ENCODE measurements around the gene BAG5.
"Not testable (repeated sequence)": the region's sequence is repeated elsewhere in the genome, so short reads cannot be mapped to it uniquely, and the experiment has no call there.

The BAG5 gene

DNA sequence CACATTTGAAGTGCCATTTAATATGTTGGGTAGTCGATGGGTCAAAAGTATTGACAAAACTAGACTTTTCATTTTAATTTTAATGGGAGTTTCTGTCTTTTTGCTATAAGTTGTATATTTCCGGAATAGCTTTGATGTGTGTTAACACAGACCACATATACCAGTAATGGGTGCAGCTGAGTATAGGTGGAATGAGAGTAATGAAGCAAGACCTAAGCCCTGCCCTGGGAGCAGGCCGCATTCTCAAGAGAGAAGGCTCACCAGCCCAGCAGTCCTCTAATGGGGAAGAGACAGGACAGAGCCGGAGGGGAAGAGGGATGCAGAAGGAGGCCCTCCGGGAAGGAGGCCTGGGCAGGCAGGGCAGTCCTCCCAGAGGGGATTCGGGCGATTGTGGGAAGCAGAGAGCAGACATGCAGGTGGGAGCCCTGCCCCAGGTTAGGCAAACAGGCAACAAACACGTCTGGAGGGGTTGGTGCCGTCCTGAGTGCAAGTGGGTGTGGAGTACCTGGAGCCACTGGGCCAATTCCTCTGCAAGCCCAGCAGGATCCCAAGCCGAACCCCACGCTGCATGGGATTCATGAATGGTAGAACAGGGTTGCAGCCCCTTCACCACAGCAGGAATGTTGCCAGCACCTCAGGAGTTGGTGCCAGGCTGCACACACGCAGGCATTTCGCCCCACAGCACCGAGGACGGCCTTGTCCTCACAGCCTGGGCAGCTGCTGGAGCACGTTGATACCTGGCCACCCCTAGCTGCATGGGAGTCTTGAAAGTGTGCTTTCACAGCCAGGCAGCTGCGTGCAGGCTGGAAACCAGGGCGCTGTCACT lies 47.6 kb downstream of the BAG5 start:
- ChIA-PET POLR2A (no interaction called here), CTCF (interaction anchor here (1.4 to 11.0 kb wide), 3 partner anchors 11 to 30 kb away, joined by 3 to 368 read pairs (median 61); no protein-coding TSS in a partner anchor)
- no peak overlapping the region for H3K4me3 ChIP-seq (ENCODE audit: low read depth, low read length)
- TF ChIP-seq, protein P1, sequence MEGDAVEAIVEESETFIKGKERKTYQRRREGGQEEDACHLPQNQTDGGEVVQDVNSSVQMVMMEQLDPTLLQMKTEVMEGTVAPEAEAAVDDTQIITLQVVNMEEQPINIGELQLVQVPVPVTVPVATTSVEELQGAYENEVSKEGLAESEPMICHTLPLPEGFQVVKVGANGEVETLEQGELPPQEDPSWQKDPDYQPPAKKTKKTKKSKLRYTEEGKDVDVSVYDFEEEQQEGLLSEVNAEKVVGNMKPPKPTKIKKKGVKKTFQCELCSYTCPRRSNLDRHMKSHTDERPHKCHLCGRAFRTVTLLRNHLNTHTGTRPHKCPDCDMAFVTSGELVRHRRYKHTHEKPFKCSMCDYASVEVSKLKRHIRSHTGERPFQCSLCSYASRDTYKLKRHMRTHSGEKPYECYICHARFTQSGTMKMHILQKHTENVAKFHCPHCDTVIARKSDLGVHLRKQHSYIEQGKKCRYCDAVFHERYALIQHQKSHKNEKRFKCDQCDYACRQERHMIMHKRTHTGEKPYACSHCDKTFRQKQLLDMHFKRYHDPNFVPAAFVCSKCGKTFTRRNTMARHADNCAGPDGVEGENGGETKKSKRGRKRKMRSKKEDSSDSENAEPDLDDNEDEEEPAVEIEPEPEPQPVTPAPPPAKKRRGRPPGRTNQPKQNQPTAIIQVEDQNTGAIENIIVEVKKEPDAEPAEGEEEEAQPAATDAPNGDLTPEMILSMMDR (IDR thresholded peaks at IDR 0.05; ENCODE audit: insufficient read depth, low read length, missing control alignments): no peak
- DNase-seq (ENCODE audit: low read depth, low spot score): no peak

DNA sequence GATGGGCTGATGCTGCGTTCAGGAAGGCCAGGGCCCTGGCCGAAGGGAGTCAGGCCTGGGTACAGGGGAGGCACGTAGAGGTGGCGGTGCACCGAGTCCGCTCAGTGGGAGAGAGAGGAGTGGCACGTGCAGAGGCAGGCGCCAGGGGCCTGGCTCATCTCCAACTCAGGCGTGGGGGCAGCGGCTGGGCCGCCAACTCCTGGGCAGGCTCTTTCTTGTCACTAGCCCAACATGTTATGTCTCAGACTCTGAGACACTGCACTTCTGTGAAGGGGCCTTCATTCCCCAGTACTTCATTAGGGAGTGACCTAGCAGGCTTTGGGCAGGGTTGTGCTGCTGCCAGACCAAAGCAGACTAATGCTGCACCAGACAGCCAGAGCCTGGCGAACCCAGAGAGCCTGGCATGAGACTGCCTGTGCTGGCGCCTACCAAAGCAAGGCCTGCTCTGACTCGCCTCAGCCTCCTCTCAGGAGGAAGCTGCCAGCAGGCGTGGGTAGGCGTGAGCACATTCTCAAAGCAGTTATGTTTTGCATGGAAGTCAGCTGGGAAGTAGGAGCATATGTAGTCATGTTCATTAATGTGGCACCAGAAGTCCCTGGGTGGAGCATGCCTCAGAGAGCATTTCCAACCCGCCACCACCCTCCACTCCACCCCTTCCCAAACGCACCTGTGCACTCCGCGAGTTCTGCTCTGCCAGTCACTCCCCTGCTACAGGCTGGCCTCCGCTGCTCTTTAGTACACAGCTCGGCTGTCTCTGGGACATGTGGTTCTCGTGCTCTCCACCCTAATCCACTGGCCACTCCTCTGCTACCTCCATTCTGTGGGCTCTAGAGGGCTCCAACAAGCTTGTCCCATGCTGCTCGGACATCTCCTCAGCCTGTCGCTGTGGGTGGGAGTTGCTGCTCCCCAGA lies 49.5 kb downstream of the BAG5 start:
- POLR2A ChIA-PET: interaction anchor here (0.9 kb wide), 1 partner anchor 28 kb away, joined by 3 read pairs; no protein-coding TSS in a partner anchor
- CTCF ChIA-PET: interaction anchor here (1.5 kb wide), 1 partner anchor 8 kb away, joined by 3 read pairs; no protein-coding TSS in a partner anchor
- TF ChIP-seq, protein P1 (IDR thresholded peaks at IDR 0.05; ENCODE audit: insufficient read depth, low read length, missing control alignments): no peak
- DNase-seq (ENCODE audit: low read depth, low spot score): peak; percentile 34
- H3K4me3 ChIP-seq (ENCODE audit: low read depth, low read length): no peak overlapping the region

DNA sequence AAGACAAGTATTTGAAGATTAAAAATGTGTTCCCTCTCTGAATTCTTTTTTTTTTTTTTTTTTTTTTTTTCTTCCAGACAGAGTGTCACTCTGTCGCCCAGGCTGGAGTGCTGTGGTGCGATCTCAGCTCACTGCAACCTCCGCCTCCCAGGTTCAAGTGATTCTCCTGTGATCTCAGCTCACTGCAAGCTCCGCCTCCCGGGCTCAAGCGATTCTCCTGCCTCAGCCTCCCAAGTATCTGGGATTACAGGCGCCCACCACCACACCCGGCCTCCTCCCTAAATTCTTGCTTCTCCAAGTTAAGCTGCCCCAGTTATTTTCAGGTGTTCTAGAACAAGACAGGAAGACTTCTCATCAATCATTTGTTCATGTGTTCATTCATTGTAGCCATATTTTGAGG lies 50.3 kb downstream of the BAG5 start:
- H3K4me3 ChIP-seq (ENCODE audit: low read depth, low read length); POLR2A ChIA-PET; DNase-seq (ENCODE audit: low read depth, low spot score): not testable (repeated sequence)
- CTCF ChIA-PET: interaction anchor here (1.1 to 2.1 kb wide), 3 partner anchors 9 to 16 kb away, joined by 3 to 6 read pairs (median 3); no protein-coding TSS in a partner anchor

DNA sequence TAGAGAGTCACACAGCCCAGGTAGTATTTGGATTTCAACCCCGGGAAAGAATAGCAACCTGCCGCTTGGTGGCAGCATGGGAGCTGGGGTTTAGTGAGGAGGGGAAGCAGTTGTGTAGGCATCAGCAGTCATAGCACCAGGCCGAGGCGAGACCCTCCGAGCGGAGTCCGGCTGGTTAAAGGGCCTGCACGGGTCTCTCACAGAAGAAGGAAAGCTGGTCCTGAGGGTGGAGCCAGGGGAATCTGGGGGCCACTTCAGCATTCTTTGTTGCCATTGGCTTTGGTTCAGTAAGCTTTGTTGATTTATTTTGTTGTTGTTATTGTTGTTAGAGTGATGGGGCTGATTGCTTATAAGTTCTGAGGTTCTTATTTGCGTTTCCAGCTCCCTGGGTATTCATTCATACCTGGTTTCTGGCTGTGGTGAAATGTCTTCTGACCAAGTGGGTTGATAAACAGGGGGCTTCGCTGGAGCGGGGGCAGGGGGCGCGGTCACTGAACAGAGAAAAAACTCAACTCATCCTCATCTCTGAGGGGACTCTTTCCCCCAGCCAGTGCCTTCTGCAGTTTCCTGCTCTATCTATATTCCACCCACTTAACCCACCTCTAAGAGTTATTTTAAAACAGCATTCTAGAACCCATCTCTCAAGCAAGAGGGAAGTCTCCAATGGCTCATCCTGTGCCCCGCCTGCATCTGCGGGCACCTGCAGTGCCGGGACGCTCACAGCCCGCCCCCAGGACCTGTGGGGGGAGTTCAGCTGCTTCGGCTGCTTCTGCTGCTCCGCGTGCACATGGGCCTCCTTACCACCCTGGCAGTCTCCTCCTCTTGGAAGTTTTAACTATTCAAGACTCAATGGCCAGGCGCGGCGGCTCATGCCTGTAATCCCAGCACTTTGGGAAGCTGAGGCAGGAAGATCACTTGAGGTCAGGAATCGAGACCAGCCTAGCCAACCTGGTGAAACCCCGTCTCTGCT lies 51.4 kb downstream of the BAG5 start:
- H3K4me3 ChIP-seq (ENCODE audit: low read depth, low read length): no peak overlapping the region
- ChIA-PET CTCF (interaction anchor here (0.6 to 4.3 kb wide), 6 partner anchors 7 to 19 kb away, joined by 3 to 31 read pairs (median 4); no protein-coding TSS in a partner anchor), POLR2A (no interaction called here)
- TF ChIP-seq, protein P1 (IDR thresholded peaks at IDR 0.05; ENCODE audit: insufficient read depth, low read length, missing control alignments): no peak
- no peak for DNase-seq (ENCODE audit: low read depth, low spot score)

DNA sequence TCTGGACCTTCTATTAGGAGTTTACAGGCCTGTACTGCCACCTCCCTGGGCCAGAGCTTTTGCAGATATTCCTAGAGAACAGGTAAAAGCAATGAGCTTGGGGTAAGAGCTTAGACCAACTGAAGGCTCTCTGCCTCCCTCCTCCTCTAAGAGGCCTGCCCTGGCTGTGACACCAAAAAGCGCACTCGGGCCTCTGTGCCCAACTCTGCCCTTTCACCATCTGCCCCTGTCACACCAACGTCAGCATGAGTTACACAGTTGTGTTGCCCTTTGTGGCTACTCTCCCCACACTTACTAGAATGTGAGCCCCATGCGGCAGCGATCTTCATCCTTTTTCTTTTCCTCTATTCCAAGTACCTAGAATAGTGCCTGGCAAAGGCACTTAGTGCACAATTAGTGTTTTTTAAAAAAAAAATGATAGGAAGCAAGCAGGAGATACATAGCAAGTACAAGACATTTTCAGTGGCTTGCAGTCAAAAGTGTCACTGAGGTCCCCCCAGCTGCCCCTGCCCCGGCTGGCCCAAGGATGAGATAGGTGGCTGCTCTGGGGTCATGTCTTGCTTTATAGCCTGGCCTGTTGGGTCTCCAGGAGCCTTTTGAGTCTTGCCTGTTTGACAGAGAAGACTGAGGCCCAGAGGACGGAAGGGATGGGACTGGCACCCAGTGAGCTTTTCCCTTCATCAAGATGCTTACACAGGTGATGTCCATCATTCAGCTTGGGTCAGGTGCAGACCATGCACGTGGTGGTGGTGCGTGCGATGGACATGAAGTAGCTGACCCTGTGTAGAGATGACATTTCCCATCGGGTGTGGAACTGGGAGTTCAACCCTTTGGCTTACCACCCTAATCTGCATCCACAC lies 52.4 kb downstream of the BAG5 start:
- ChIA-PET CTCF (interaction anchor here (0.6 to 12.9 kb wide), 5 partner anchors 8 to 37 kb away, joined by 3 to 175 read pairs (median 30); no protein-coding TSS in a partner anchor), POLR2A (no interaction called here)
- H3K4me3 ChIP-seq (ENCODE audit: low read depth, low read length): no peak overlapping the region
- TF ChIP-seq, protein P1 (IDR thresholded peaks at IDR 0.05; ENCODE audit: insufficient read depth, low read length, missing control alignments): no peak
- DNase-seq (ENCODE audit: low read depth, low spot score): no peak

Data from AG04449 (cell line).